ENCODE measurements around the gene FAM98C.

DNA sequence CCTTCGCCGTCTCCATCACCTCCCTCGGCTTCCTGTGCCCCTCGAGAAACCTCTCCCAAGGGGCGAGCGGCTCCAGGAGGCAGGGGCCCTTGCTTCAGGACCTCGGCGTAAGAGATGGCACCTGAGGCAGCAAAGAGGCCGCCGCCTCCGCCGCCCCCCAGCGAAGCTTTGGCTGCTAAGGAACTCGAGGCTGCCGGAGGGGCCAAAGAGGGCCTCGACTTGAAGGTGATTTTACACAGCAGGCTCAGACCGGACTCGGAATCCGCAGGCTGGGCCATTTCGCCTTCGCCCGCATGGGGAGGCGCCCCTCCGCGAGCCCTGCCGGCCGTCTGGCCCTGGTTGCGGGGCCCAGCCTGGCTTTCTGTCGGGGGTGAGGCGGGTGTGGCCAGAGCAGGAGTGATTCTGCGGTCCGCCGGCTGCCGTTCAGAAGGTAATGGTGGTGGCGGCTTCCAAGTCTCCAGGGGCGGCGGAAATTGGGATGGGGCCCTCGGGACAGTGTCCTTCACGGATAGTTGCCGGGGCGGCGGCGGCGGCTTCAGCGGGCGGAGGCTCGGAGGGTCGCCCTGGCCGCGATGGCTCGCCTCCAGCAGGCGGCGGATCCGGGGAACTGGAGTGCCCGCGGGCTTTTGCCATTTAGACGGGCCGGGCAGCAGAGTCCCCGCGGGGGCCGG is 16.5 kb upstream of the FAM98C start:
- TF ChIP-seq, protein P1, sequence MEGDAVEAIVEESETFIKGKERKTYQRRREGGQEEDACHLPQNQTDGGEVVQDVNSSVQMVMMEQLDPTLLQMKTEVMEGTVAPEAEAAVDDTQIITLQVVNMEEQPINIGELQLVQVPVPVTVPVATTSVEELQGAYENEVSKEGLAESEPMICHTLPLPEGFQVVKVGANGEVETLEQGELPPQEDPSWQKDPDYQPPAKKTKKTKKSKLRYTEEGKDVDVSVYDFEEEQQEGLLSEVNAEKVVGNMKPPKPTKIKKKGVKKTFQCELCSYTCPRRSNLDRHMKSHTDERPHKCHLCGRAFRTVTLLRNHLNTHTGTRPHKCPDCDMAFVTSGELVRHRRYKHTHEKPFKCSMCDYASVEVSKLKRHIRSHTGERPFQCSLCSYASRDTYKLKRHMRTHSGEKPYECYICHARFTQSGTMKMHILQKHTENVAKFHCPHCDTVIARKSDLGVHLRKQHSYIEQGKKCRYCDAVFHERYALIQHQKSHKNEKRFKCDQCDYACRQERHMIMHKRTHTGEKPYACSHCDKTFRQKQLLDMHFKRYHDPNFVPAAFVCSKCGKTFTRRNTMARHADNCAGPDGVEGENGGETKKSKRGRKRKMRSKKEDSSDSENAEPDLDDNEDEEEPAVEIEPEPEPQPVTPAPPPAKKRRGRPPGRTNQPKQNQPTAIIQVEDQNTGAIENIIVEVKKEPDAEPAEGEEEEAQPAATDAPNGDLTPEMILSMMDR (IDR thresholded peaks at IDR 0.05 in 8 of 11, conservative IDR thresholded peaks at IDR 0.05 in 3 of 11) = no peak
- TF ChIP-seq POLR2A (IDR thresholded peaks at IDR 0.05) = no peak

Data from spleen (tissue), 7 donors.